Activated CD4-positive, alpha-beta T cell treated with anti-CD3 and anti-CD28 coated beads for 4 hours (primary cell): ENCODE data around the gene ZCCHC24.

Experiments
- DNase-seq, 2 donors: peaks; one replicate each; pipeline ENCODE4 v3.0.0-alpha.2; 2020

Gene ZCCHC24

GRCh38 chr10:79409726-79410085 lies 35.7 kb downstream of the ZCCHC24 start:
- no peak for DNase-seq

GRCh38 chr10:79409038-79409725 lies 36.2 kb downstream of the ZCCHC24 start:
- DNase-seq: no peak

GRCh38 chr10:79407811-79408795 lies 37.3 kb downstream of the ZCCHC24 start:
- DNase-seq: no peak

GRCh38 chr10:79407423-79407796 lies 38.0 kb downstream of the ZCCHC24 start:
- no peak for DNase-seq

- DNase-seq: no peak
Measured at GRCh38 chr10:79406683-79407422, 38.6 kb downstream of the ZCCHC24 start.

- no peak for DNase-seq
Measured at GRCh38 chr10:79405995-79406515, 39.4 kb downstream of the ZCCHC24 start.

- no peak for DNase-seq
Measured at GRCh38 chr10:79405221-79405994, 40.0 kb downstream of the ZCCHC24 start.

- no peak for DNase-seq
Measured at GRCh38 chr10:79404690-79405131, 40.7 kb downstream of the ZCCHC24 start.

- DNase-seq: no peak
Measured at GRCh38 chr10:79404231-79404609, 41.2 kb downstream of the ZCCHC24 start.

- no peak for DNase-seq
Measured at GRCh38 chr10:79403441-79404230, 41.8 kb downstream of the ZCCHC24 start.

- DNase-seq: no peak
Measured at GRCh38 chr10:79402951-79403350, 42.5 kb downstream of the ZCCHC24 start.

GRCh38 chr10:79402625-79402946 lies 42.8 kb downstream of the ZCCHC24 start:
- no peak for DNase-seq

GRCh38 chr10:79401015-79401921 lies 44.2 kb downstream of the ZCCHC24 start:
- no peak for DNase-seq

GRCh38 chr10:79400146-79401004 lies 45.0 kb downstream of the ZCCHC24 start:
- peak; percentile 16 to 39 for DNase-seq

- DNase-seq: no peak
Measured at GRCh38 chr10:79399223-79399831, 46.1 kb downstream of the ZCCHC24 start.

GRCh38 chr10:79398642-79399041 lies 46.8 kb downstream of the ZCCHC24 start:
- no peak for DNase-seq

- no peak for DNase-seq
Measured at GRCh38 chr10:79397575-79398303, 47.7 kb downstream of the ZCCHC24 start.

GRCh38 chr10:79397051-79397450 lies 48.4 kb downstream of the ZCCHC24 start:
- DNase-seq: no peak
